Measurements from ENCODE around the gene ARMH4.

DNA sequence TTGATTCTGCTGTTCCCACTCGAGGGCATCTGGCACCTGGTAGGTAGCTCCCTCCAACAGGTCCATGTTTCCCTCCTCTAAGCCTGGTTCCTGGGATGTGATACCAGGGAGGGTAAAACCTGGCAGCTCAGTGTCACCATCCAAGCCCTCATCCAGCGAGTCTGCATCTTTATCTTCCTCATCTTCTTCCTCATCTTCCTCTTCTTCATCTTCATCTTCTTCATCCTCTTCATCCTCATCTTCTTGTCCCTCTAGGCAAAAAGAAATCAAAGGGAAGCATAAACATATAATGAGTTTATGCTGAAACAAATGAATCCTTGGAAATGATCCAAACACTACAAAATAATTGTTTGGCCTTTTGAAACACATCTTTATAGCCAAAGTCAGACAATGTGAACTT, 55.3 kb downstream of the ARMH4 start:
- no peak for TF ChIP-seq GATA3 (IDR thresholded peaks at IDR 0.05; ENCODE audit: low read depth, low read length)
- TF ChIP-seq GATA2 (IDR thresholded peaks at IDR 0.05; ENCODE audit: low read depth, low read length): no peak

Data from SH-SY5Y (cell line).